GM10248 (cell line): ENCODE measurements around the gene CDK5R1.
A peak's percentile ranks its signal among the peaks of the same experiment; 100 is the strongest.

Experiments
- CTCF ChIA-PET: fragments of 300-600 bp; sonication (Branson Sonifier 250); formaldehyde crosslinking; extraction: SDS; loops from one replicate; lab custom pipeline; 2021; ENCODE audit warnings: antibody characterized with exemption; lab: Yijun Ruan, JAX
- POLR2A ChIA-PET: fragments of 350-650 bp; sonication (Branson Sonifier 250); formaldehyde crosslinking; extraction: SDS; loops from one replicate; lab custom pipeline; 2020; ENCODE audit warnings: antibody characterized with exemption; lab: Yijun Ruan, JAX
- DNase-seq: peaks from one replicate; pipeline ENCODE4 v3.0.0; 2012; ENCODE audit errors: extremely low spot score
- CTCF ChIP-seq: IDR thresholded peaks from 2 replicates; pipeline ENCODE4 v1.5.1; 2012; ENCODE audit warnings: mild to moderate bottlenecking, low read depth; ENCODE audit errors: extremely low read depth, missing control alignments, control extremely low read depth

Gene CDK5R1

GRCh38 chr17:32492648-32493289, 6.0 kb downstream of the CDK5R1 start:
- CTCF ChIA-PET, result interaction anchor here (1.0 to 15.0 kb wide), 9 partner anchors 9 to 417 kb away, joined by 3 to 177 read pairs (median 7); partner anchors contain the start of gene PSMD11
- peak; percentile 25 for DNase-seq
- no peak for TF ChIP-seq CTCF

DNA sequence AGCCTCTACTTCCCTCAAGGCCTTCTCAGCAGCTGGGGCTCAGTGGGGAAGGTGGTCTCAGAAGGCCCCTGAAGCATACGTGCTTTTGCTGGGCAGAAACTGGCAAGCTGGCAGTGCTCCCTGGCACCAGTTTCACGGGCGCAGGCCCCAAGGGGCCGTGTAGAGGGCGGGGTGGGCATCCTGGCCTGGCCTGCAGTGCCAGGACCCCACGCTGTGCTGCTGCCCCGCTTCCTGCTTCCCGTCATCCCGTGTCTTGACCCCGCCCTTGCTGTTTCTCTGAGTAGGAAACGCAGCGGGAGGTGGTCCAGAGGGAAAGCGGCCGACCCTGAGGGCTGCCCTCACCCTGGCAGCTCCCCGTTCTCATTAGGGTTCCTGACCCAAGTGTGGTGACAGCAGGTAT, 6.8 kb downstream of the CDK5R1 start:
- no peak for DNase-seq
- ChIA-PET CTCF (interaction anchor here (1.0 kb wide), 1 partner anchor 21 kb away, joined by 3 read pairs; no protein-coding TSS in a partner anchor), POLR2A (no interaction called here)
- no peak for TF ChIP-seq CTCF

More at GRCh38 chr17:32492648-32493289, 6.0 kb downstream of the CDK5R1 start:
- POLR2A ChIA-PET, result interaction anchor here (1.6 kb wide), 1 partner anchor 23 kb away, joined by 6 read pairs; no protein-coding TSS in a partner anchor

DNA sequence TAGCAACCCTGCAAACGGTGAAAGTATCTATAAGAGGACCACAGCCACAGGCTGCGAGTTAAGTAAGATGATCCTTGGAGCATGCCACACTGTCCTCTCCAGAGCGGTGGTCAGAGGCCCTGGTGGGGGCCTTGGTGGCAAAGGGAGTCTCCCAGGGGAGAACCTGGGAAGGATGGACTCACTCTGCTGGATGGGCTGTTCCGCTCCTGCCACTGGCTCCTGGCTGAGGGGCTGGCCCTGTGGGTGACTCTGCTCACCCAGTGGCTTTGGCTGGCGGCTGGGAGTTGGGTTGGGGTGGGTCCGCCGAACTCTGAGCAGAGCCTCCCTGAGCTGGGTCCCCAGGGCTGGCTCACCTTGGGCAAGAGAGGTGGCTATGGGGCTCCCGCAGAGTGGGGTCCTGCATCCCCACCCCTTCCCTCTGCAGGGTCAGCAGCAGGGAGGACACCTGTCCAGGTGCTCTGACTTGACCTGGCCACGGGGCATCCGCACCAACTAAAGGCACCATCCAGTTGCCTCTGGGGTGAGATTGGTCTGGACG, 7.3 kb downstream of the CDK5R1 start:
- ChIA-PET POLR2A (no interaction called here), CTCF (interaction anchor here (1.1 kb wide), 1 partner anchor 7 kb away, joined by 3 read pairs; the partner anchor contains the start of gene CDK5R1)

DNA sequence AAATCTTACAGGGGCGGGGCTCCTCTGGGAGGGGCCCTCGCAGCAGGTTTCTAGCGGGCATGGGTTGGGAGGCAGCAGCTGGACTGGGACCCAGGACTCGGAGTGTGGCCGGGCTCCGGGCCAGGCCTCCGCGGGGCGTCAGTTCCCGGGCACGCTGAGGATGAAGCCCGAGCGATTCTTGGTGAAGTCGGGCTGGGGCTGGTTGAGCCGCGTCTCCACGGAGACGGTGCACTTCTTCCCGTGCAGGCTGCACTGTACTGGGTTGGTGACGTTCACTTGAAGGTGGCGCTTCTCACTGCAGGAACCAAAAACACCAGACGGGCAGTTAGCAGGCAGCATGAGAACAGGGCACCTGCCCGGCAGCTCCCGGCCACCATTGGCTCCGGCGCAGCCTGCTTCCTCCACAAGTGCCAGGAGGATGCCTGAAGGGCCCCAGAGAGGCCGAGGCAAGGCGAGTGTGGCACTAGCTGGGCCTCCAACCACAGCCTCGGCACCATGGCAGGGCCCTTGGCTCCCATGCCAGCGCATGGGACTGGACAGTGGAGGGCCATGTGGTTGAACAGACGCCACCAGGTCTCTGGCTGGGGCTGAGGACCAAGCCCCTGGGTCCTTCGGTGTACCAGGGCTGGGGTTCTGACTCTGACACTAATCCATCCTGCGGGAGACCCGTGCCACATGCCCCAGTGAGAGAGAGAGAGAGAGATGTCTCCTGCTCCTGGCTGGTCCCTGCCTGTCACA, 8.0 kb downstream of the CDK5R1 start:
- TF ChIP-seq CTCF, result no peak
- ChIA-PET CTCF (interaction anchor here (0.7 to 2.0 kb wide), 4 partner anchors 8 to 49 kb away, joined by 3 to 10 read pairs (median 3); partner anchors contain the start of gene CDK5R1), POLR2A (no interaction called here)
- no peak for DNase-seq

More for the DNA sequence above, 7.3 kb downstream of the CDK5R1 start:
- no peak for TF ChIP-seq CTCF
- no peak for DNase-seq

GRCh38 chr17:32495359-32496231, 8.8 kb downstream of the CDK5R1 start:
- no peak for DNase-seq
- ChIA-PET CTCF (interaction anchor here (0.7 to 2.0 kb wide), 5 partner anchors 9 to 288 kb away, joined by 3 to 10 read pairs (median 3); partner anchors contain the start of gene CDK5R1), POLR2A (no interaction called here)
- no peak for TF ChIP-seq CTCF
